ENCODE data around the gene BDNF. TPM values are rescaled to one million over a fixed set of nuclear protein-coding genes. Genes with fewer than 3 reads are reported as not detected.

Gene BDNF
- total RNA-seq, 1 donor from 2014 or later = 3.1 TPM

- no peak for DNase-seq
- Histone ChIP-seq H3K27ac (replicated peaks) (no peak overlapping the region), H3K27me3 (ENCODE audit: low read depth) (peaks cover 78% of the 10 kb centered on the region)
Observed at GRCh38 chr11:27723687-27724086, 23.4 kb upstream of the BDNF start.

GRCh38 chr11:27722953-27723344 is 22.7 kb upstream of the BDNF start:
- no peaks in the 10 kb centered on the region for H3K36me3 ChIP-seq
- H3K9me3 ChIP-seq (replicated peaks) = no peaks in the 10 kb centered on the region
- DNase-seq = no peak
- peak overlapping the region; percentile 63 for H3K4me3 ChIP-seq
- intact Hi-C loops (cut with micrococcal nuclease) = no loop called here
- peaks cover 86% of the 10 kb centered on the region for H3K27me3 ChIP-seq (ENCODE audit: low read depth)
- no peak for TF ChIP-seq CTCF (IDR thresholded peaks at IDR 0.05; ENCODE audit: borderline replicate concordance)
- H3K27ac ChIP-seq (replicated peaks) = no peak overlapping the region
- H3K4me1 ChIP-seq = peaks cover 29% of the 10 kb centered on the region

More at GRCh38 chr11:27723687-27724086, 23.4 kb upstream of the BDNF start:
- H3K9me3 ChIP-seq (replicated peaks) = no peaks in the 10 kb centered on the region
- no peak for TF ChIP-seq CTCF (IDR thresholded peaks at IDR 0.05; ENCODE audit: borderline replicate concordance)
- peaks cover 23% of the 10 kb centered on the region for H3K4me1 ChIP-seq
- no peaks in the 10 kb centered on the region for H3K36me3 ChIP-seq
- intact Hi-C loops (cut with micrococcal nuclease) = no loop called here
- H3K4me3 ChIP-seq = no peak overlapping the region

- peak overlapping the region; percentile 63 for H3K4me3 ChIP-seq
- no peak overlapping the region for H3K27ac ChIP-seq (replicated peaks)
- no peak for TF ChIP-seq CTCF (IDR thresholded peaks at IDR 0.05; ENCODE audit: borderline replicate concordance)
- H3K36me3 ChIP-seq = no peaks in the 10 kb centered on the region
- DNase-seq = no peak
- H3K27me3 ChIP-seq (ENCODE audit: low read depth) = peaks cover 92% of the 10 kb centered on the region
- peaks cover 29% of the 10 kb centered on the region for H3K4me1 ChIP-seq
- H3K9me3 ChIP-seq (replicated peaks) = no peaks in the 10 kb centered on the region
- intact Hi-C loops (cut with micrococcal nuclease) = no loop called here
Observed at GRCh38 chr11:27722117-27722952, 22.1 kb upstream of the BDNF start.

- H3K4me1 ChIP-seq = peaks cover 29% of the 10 kb centered on the region
- no peak for DNase-seq
- intact Hi-C loops (cut with micrococcal nuclease) = no loop called here
- peaks cover 98% of the 10 kb centered on the region for H3K27me3 ChIP-seq (ENCODE audit: low read depth)
- H3K27ac ChIP-seq (replicated peaks) = no peak overlapping the region
- TF ChIP-seq CTCF (IDR thresholded peaks at IDR 0.05; ENCODE audit: borderline replicate concordance) = no peak
- peak overlapping the region; percentile 63 for H3K4me3 ChIP-seq
- no peaks in the 10 kb centered on the region for H3K36me3 ChIP-seq
- no peaks in the 10 kb centered on the region for H3K9me3 ChIP-seq (replicated peaks)
Observed at GRCh38 chr11:27721264-27722116, 21.2 kb upstream of the BDNF start.

GRCh38 chr11:27720277-27720830 is 20.1 kb upstream of the BDNF start:
- Histone ChIP-seq H3K27ac (replicated peaks) (no peak overlapping the region), H3K27me3 (ENCODE audit: low read depth) (peaks cover 94% of the 10 kb centered on the region), H3K9me3 (replicated peaks) (no peaks in the 10 kb centered on the region), H3K4me3 (no peak overlapping the region), H3K4me1 (peaks cover 29% of the 10 kb centered on the region), H3K36me3 (no peaks in the 10 kb centered on the region)
- TF ChIP-seq CTCF (IDR thresholded peaks at IDR 0.05; ENCODE audit: borderline replicate concordance) = no peak
- intact Hi-C loops (cut with micrococcal nuclease) = no loop called here
- no peak for DNase-seq
